H9 (cell line): ENCODE results near the gene SMIM23. TPM values are rescaled to one million over a fixed set of nuclear protein-coding genes. Genes with fewer than 3 reads are reported as not detected.

ENCODE experiments used
- DNase-seq: peaks from one replicate; pipeline ENCODE4 v3.0.0-alpha.2; 2017
- H2AFZ ChIP-seq: one replicate; pipeline ENCODE4 v1.6.1; 2013; ENCODE audit warnings: mild to moderate bottlenecking, low read length, control low read depth, moderate library complexity
- H2AK5ac ChIP-seq: 2 replicates; pipeline ENCODE4 v1.6.1; 2013; ENCODE audit warnings: low read length, control low read depth, mixed read lengths; ENCODE audit not compliant: insufficient read length
- H2BK120ac ChIP-seq: one replicate; pipeline ENCODE4 v1.6.1; 2013; ENCODE audit warnings: low read depth, mild to moderate bottlenecking, low read length, control low read depth, inconsistent platforms; ENCODE audit not compliant: poor library complexity, severe bottlenecking
- H2BK12ac ChIP-seq: 2 replicates; pipeline ENCODE4 v1.6.1; 2013; ENCODE audit warnings: low read length, control low read depth, mixed read lengths, low read depth; ENCODE audit not compliant: insufficient read length
- H2BK15ac ChIP-seq: 2 replicates; pipeline ENCODE4 v1.6.1; 2013; ENCODE audit warnings: low read depth, low read length, control low read depth
- H2BK20ac ChIP-seq: one replicate; pipeline ENCODE4 v1.6.1; 2013; ENCODE audit warnings: low read depth, mild to moderate bottlenecking, low read length, control low read depth, inconsistent platforms; ENCODE audit not compliant: poor library complexity, severe bottlenecking
- H2BK5ac ChIP-seq: 2 replicates; pipeline ENCODE4 v1.6.1; 2013; ENCODE audit warnings: low read length, control low read depth, mixed read lengths; ENCODE audit not compliant: insufficient read length
- H3K14ac ChIP-seq: 2 replicates; pipeline ENCODE4 v1.6.1; 2013; ENCODE audit warnings: low read length, control low read depth; ENCODE audit not compliant: insufficient read depth
- H3K18ac ChIP-seq: 2 replicates; pipeline ENCODE4 v1.6.1; 2013; ENCODE audit warnings: low read depth, mild to moderate bottlenecking, mixed read lengths, low read length, control low read depth; ENCODE audit not compliant: insufficient read length
- H3K23ac ChIP-seq: 2 replicates; pipeline ENCODE4 v1.6.1; 2013; ENCODE audit warnings: low read length, control low read depth, mixed read lengths, low read depth; ENCODE audit not compliant: insufficient read length
- H3K23me2 ChIP-seq: 2 replicates; pipeline ENCODE4 v1.6.1; 2013; ENCODE audit warnings: low read depth, mild to moderate bottlenecking, mixed read lengths, low read length, control low read depth; ENCODE audit not compliant: insufficient read length, poor library complexity, severe bottlenecking
- H3K27ac ChIP-seq: 2 replicates; pipeline ENCODE4 v1.5.1; 2013; ENCODE audit warnings: low read length, control low read depth, mixed read lengths, low read depth; ENCODE audit not compliant: insufficient read length
- H3K27me3 ChIP-seq: 2 replicates; pipeline ENCODE4 v1.6.1; 2013; ENCODE audit warnings: low read length, control low read depth, inconsistent platforms; ENCODE audit not compliant: insufficient read depth
- H3K4ac ChIP-seq: 2 replicates; pipeline ENCODE4 v1.6.1; 2013; ENCODE audit warnings: low read depth, mild to moderate bottlenecking, control low read depth, inconsistent platforms, low read length, moderate library complexity
- H3K4me1 ChIP-seq: 2 replicates; pipeline ENCODE4 v1.6.1; 2013; ENCODE audit warnings: low read length, control low read depth, inconsistent platforms; ENCODE audit not compliant: insufficient read depth
- H3K4me2 ChIP-seq: 2 replicates; pipeline ENCODE4 v1.6.1; 2013; ENCODE audit warnings: low read length, control low read depth, mixed read lengths; ENCODE audit not compliant: insufficient read length, insufficient read depth
- H3K56ac ChIP-seq: 2 replicates; pipeline ENCODE4 v1.6.1; 2013; ENCODE audit warnings: low read depth, mild to moderate bottlenecking, mixed read lengths, low read length, control low read depth; ENCODE audit not compliant: insufficient read length
- H3K79me1 ChIP-seq: 2 replicates; pipeline ENCODE4 v1.6.1; 2013; ENCODE audit warnings: low read depth, mild to moderate bottlenecking, moderate library complexity, low read length, control low read depth, inconsistent platforms; ENCODE audit not compliant: insufficient read depth, poor library complexity, severe bottlenecking
- H3K79me2 ChIP-seq: 2 replicates; pipeline ENCODE4 v1.6.1; 2013; ENCODE audit warnings: low read length, control low read depth, inconsistent platforms; ENCODE audit not compliant: insufficient read depth
- H3K9ac ChIP-seq: 2 replicates; pipeline ENCODE4 v1.6.1; 2013; ENCODE audit warnings: low read length, control low read depth, mixed read lengths; ENCODE audit not compliant: insufficient read length; ENCODE audit errors: extremely low read depth
- H3K9me3 ChIP-seq: one replicate; pipeline ENCODE4 v1.6.1; 2013; ENCODE audit warnings: low read depth, low read length, inconsistent platforms; ENCODE audit not compliant: control insufficient read depth
- H3T11ph ChIP-seq: one replicate; pipeline ENCODE4 v1.6.1; 2013; ENCODE audit warnings: mild to moderate bottlenecking, low read length, control low read depth, inconsistent platforms
- H4K20me1 ChIP-seq: one replicate; pipeline ENCODE4 v1.6.1; 2013; ENCODE audit not compliant: control insufficient read depth, insufficient read length, insufficient read depth
- H4K5ac ChIP-seq: 2 replicates; pipeline ENCODE4 v1.6.1; 2013; ENCODE audit warnings: low read depth, mild to moderate bottlenecking, mixed read lengths, low read length, control low read depth; ENCODE audit not compliant: insufficient read length
- H4K8ac ChIP-seq: replicated peaks from 2 replicates; pipeline ENCODE4 v1.6.1; 2013; ENCODE audit warnings: low read length, control low read depth, mixed read lengths, low read depth; ENCODE audit not compliant: insufficient read length
- H4K91ac ChIP-seq: 2 replicates; pipeline ENCODE4 v1.6.1; 2013; ENCODE audit warnings: low read depth, mild to moderate bottlenecking, moderate library complexity, mixed read lengths, low read length, control low read depth; ENCODE audit not compliant: insufficient read length
- H3K27ac Mint-ChIP-seq, 3 experiments: 2 replicates in 2 of 3; 3 replicates in 1 of 3; pipeline ENCODE4 v1.8.0; 2020 to 2021; ENCODE audit warnings: mixed read lengths in 3 of 3, mild to moderate bottlenecking in 1 of 3, moderate library complexity in 1 of 3
- H3K27me3 Mint-ChIP-seq: 2 replicates; pipeline ENCODE4 v1.8.0; 2021; ENCODE audit warnings: low read depth, mild to moderate bottlenecking, moderate library complexity, mixed read lengths
- H3K36me3 Mint-ChIP-seq, 3 experiments: 2 replicates in 2 of 3; 3 replicates in 1 of 3; pipeline ENCODE4 v1.8.0; 2020 to 2021; ENCODE audit warnings: low read depth in 3 of 3, mixed read lengths in 3 of 3; ENCODE audit not compliant: insufficient read depth in 1 of 3
- H3K4me1 Mint-ChIP-seq, 2 experiments: 2 replicates each; pipeline ENCODE4 v1.8.0; 2020; ENCODE audit warnings: mixed read lengths in 2 of 2
- H3K4me3 Mint-ChIP-seq, 2 experiments: 2 replicates in 1 of 2; 3 replicates in 1 of 2; pipeline ENCODE4 v1.8.0; 2020 to 2021; ENCODE audit warnings: mild to moderate bottlenecking in 2 of 2, mixed read lengths in 2 of 2, moderate library complexity in 1 of 2
- H3K9me3 Mint-ChIP-seq, 2 experiments: 2 replicates in 1 of 2; 3 replicates in 1 of 2; pipeline ENCODE4 v1.8.0; 2020; ENCODE audit warnings: mild to moderate bottlenecking in 2 of 2, mixed read lengths in 2 of 2, moderate library complexity in 1 of 2
- long read RNA-seq: library from polyadenylated mRNA; unstranded; transcript quantifications from one replicate; pipeline ENCODE4 v2.0.0, GENCODE V29; 2020
- total RNA-seq: library from RNA; stranded (reverse); gene quantifications from 2 replicates; pipeline ENCODE4 v1.2.1, GENCODE V29; 2021
- TF ChIP-seq, protein P1 (sequence below): fragments of 200-600 bp; sonication (generic); conservative IDR thresholded peaks from 3 replicates; pipeline ENCODE4 v1.8.0; 2021; ENCODE audit warnings: antibody characterized with exemption, mild to moderate bottlenecking

SMIM23 gene
- not detected in 2 replicates for total RNA-seq
- long read RNA-seq = 0 reads

DNA sequence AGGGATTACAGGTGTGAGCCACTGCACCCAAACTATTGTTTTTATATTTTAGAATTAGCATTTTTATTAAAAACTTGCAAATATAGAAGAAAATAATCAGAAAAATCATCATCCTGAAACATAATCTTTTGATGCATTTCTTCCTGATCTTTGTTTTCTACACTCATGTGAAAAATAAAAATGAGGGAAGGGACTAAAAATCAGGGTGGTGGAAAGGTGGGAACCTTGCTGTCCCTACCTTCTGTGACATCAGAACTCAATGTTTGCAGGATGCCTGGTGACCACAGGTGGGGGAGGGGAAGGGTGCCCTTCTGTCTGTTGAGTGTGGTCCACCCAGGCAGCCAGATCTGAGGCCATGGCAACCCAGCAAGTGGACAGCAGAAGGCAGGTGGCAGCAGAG, at the start of gene SMIM23:
Gene SMIM23, plus strand, starts transcription at position 301 of the 400 bp plus-strand sequence. Its CDS starts 55 bp downstream, at position 356.
- peaks cover 0 to 5% of the 10 kb centered on the region in 2 experiments; a peak in 1 of 5 replicates for H3K9me3 Mint-ChIP-seq
- H3K18ac ChIP-seq = no peak within 1 kb of the TSS
- no peak within 1 kb of the TSS for H2BK12ac ChIP-seq
- H3K27me3 ChIP-seq = no peaks in the 10 kb centered on the region
- no peaks in the 10 kb centered on the region for H3K9me3 ChIP-seq
- no peak within 1 kb of the TSS for H4K8ac ChIP-seq
- H3K23ac ChIP-seq = no peak within 1 kb of the TSS
- no peaks in the 10 kb centered on the region for H3K4me1 ChIP-seq
- no peak within 1 kb of the TSS for H4K91ac ChIP-seq
- H2BK20ac ChIP-seq = no peak within 1 kb of the TSS
- no peak within 1 kb of the TSS for H2BK5ac ChIP-seq
- no peak within 1 kb of the TSS for H3K9ac ChIP-seq
- H3K4me3 Mint-ChIP-seq = no peak within 1 kb of the TSS
- H3K27me3 Mint-ChIP-seq = peaks cover 2% of the 10 kb centered on the region
- H3T11ph ChIP-seq = no peak within 1 kb of the TSS
- no peaks in the 10 kb centered on the region for H3K79me1 ChIP-seq
- no peaks in the 10 kb centered on the region; a peak in 2 of 7 replicates for H3K36me3 Mint-ChIP-seq
- no peak for DNase-seq
- no peak within 1 kb of the TSS for H3K4ac ChIP-seq
- no peak within 1 kb of the TSS for H4K5ac ChIP-seq
- H2AFZ ChIP-seq = no peak within 1 kb of the TSS
- TF ChIP-seq, protein P1, sequence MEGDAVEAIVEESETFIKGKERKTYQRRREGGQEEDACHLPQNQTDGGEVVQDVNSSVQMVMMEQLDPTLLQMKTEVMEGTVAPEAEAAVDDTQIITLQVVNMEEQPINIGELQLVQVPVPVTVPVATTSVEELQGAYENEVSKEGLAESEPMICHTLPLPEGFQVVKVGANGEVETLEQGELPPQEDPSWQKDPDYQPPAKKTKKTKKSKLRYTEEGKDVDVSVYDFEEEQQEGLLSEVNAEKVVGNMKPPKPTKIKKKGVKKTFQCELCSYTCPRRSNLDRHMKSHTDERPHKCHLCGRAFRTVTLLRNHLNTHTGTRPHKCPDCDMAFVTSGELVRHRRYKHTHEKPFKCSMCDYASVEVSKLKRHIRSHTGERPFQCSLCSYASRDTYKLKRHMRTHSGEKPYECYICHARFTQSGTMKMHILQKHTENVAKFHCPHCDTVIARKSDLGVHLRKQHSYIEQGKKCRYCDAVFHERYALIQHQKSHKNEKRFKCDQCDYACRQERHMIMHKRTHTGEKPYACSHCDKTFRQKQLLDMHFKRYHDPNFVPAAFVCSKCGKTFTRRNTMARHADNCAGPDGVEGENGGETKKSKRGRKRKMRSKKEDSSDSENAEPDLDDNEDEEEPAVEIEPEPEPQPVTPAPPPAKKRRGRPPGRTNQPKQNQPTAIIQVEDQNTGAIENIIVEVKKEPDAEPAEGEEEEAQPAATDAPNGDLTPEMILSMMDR = no peak
- H3K27ac Mint-ChIP-seq = no peak within 1 kb of the TSS; a peak in 1 of 7 replicates
- H3K27ac ChIP-seq = no peak within 1 kb of the TSS
- H2BK120ac ChIP-seq = no peak within 1 kb of the TSS
- no peaks in the 10 kb centered on the region for H3K4me1 Mint-ChIP-seq
- H3K79me2 ChIP-seq = no peaks in the 10 kb centered on the region
- H3K56ac ChIP-seq = no peak within 1 kb of the TSS
- H3K4me2 ChIP-seq = no peak within 1 kb of the TSS
- H4K20me1 ChIP-seq = no peaks in the 10 kb centered on the region
- H2AK5ac ChIP-seq = no peak within 1 kb of the TSS
- no peak within 1 kb of the TSS for H2BK15ac ChIP-seq
- H3K23me2 ChIP-seq = no peaks in the 10 kb centered on the region
- no peak within 1 kb of the TSS for H3K14ac ChIP-seq
